Forelimb muscle (tissue), 1 donor: ENCODE measurements around the gene TMEM74B. TPM values are rescaled to one million over a fixed set of nuclear protein-coding genes. Genes with fewer than 3 reads are reported as not detected.
"Not testable (repeated sequence)": the region's sequence is repeated elsewhere in the genome, so short reads cannot be mapped to it uniquely, and the experiment has no call there.

Source experiments
- DNase-seq: peaks from one replicate; pipeline ENCODE4 v3.0.0-alpha.2; 2013; ENCODE audit warnings: low read depth
- polyA plus RNA-seq: library from polyadenylated mRNA; unstranded; fragments of 120-200 nt; gene quantifications from one replicate; pipeline ENCODE4 v1.2.1, GENCODE V29; 2013; ENCODE audit not compliant: insufficient read length

TMEM74B gene
- polyA plus RNA-seq, 1 donor, result 2.6 TPM

DNA sequence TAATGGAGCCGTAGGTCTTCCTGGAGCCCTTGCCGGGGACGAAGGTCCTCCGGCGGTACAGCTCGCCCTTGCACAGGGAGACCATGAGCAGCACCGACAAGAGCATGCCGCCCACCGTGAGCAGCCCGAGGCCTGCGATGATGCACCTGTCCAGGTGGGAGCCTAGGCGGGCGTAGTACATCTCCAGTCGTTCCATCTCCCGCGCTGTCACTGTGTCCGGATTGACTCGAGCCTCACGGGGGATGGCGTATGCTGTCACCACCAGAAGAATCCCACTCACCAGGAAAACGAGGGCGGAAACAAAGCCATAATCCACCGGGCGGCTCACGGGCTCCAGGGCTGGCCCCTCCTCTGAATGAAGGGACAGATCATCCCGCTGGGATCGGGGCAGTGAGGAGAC is 3.8 kb downstream of the TMEM74B start:
- DNase-seq, result no peak

DNA sequence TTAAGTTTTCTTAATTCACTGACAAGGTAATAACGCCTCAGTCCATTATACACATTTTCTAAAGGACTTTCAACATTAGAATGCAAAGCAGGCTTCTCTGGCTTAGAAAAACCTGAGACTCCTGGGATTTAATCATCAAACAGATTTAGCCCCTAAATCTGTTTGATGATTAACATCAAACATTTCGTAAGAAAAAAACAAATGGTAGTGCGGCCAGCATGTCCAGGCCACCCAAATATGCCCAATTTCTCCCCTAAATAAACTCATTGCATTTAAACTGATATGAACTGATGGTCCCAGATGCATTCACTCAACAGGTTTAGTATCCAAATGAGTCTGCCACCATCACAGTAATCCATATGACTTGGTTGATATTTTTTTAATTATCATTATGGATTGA is 6.2 kb downstream of the TMEM74B start:
- DNase-seq, result no peak

DNA sequence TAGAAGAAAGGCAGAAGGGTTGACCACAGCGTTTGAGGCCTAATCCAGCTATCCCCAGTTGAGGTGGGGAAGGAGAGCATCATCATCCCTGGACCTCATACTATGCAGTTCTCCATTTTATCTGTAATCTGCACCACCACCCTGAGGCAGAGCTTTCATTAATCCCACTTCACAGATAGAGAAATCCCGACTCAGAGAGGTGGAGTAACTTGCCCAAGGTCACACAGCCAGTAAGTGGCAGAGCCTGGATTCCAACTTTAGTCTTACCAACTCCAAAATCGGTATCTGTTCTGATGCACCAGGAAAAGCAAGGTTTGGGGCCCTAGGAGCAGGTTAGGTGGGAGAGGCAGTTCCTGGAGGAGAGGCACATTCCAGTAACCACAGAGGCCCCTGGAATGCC is 6.7 kb downstream of the TMEM74B start:
- DNase-seq, result no peak

DNA sequence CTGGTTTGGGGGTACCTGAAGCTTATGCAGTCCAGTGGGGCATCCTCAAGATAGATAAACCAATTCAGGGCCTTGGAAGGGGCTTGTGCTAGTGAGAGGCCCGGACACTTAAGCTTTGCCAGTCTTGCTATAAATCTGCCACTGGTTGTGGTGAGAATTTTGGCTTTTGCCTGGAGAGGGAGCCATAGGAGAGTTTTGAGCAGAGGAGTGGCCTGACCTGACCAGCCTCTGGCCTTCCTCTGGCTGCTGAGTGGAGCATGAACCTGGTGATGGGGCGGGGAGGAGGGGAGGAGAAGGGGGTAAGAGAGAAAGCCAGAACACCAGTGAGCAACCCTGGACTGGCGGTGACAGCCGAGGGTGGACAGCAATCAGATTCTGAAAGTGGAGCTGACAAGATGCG is 7.1 kb downstream of the TMEM74B start:
- no peak for DNase-seq

DNA sequence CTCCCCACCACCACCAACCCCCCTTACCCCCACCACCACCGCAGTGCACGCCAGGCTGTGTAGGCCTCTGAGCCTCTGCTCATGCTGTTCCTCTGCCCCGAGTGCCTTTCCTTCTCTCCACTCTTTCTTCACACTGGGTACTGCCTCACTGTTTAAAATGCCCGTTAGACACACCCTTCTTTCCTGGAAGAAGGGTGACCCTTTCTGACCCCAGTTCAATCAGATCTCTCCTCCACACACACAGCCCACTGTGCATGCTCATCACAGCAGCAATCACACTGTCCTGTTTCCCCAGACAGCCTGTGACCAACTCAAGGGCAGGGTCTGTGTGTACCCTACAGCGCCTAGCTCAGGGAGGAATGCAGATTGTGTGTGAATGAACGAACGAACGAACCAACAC is 10.0 kb downstream of the TMEM74B start:
- DNase-seq, result no peak

- DNase-seq, result no peak
These were observed 11.1 kb downstream of the TMEM74B start for GRCh38 chr20:1173698-1174097.

DNA sequence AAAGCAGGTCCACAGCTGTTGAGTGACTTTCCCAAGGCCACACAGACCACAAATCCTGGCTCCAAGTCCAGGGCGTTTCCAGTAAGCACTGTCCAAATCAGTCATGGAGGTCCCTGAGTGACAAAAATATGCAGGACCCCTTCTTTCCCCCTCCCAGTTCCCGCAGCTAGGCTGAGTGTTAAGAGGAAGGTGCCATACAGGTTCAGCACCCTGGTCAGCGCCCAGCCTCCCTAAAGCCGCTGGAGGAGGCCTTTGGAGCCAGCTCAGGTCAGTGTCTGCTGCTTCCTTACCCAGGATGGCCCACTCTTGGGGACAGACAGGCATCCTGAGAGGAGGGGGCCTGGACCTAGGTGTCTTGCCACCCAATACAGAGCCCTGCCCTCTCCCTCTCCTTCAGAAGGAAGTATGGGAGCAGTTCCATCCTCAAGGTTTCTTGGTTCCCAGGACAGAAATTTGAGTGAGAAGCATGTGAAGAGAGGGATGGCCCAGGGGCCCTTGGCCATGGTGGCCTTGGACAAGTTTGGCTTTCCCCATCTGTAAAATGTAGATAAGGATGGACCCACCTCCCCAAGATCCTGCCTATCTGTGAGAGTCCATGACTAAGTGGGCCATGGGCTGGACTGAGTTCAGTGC is 13.2 kb downstream of the TMEM74B start:
- DNase-seq, result no peak

GRCh38 chr20:1169224-1169623 is 15.6 kb downstream of the TMEM74B start:
- no peak for DNase-seq

DNA sequence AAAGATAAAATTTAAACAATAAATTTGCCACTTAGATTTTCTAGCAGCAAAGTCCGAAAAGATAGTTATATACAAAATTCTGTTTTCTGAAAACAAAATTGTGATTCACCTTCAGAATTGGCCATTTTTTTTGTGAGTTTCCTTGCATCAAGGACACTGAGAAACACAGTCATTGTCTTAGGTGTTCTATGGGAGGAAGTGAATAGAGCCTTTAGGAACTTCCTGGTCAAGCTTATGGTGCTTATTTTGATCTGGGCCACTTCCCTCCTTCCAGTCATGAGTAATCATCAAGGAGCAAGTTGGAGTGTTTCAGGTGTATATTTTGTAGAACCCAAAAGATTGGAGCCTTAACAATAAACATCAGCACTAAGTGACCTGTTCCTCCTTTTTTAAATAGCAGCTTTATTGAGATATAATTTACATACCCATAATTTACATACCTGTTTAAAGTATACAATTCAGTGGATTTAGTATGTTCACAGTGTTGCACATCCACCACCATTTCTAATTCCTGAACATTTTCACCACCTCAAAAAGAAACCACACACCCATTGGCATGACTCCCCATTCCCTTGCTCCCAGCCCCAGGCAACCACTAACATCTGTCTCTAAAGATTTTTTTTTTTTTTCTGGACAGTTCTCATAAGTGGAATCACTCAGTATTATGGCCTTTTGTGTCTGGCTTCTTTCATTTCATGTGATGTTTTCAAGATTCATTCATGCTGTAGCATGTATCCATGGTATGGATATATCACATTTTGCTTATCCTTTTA is 17.6 kb downstream of the TMEM74B start:
- DNase-seq, result no peak

DNA sequence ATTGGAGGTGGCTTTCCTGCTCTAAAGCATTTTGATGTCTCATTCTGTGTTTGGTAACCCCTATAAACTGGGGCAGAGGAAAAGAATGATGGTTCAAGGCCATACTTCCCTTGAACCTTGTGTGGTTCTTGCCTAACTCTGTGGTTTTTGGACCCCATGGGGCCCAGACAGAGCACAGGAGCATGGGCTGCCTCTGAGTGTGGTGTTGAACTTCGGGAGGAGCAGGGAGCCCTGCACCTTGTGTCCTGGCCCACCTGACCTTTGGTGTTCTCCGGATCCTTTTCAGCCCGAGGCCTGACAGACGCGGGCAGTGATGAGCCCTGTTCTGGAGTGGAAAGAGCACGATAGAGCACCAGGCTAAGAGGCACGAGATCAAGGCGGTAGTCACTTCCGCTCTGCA is 18.8 kb downstream of the TMEM74B start:
- DNase-seq, result no peak

GRCh38 chr20:1165521-1165920 is 19.3 kb downstream of the TMEM74B start:
- no peak for DNase-seq

- no peak for DNase-seq
These were observed 19.9 kb downstream of the TMEM74B start for GRCh38 chr20:1164871-1165270.

GRCh38 chr20:1163653-1164052 is 21.1 kb downstream of the TMEM74B start:
- no peak for DNase-seq

DNA sequence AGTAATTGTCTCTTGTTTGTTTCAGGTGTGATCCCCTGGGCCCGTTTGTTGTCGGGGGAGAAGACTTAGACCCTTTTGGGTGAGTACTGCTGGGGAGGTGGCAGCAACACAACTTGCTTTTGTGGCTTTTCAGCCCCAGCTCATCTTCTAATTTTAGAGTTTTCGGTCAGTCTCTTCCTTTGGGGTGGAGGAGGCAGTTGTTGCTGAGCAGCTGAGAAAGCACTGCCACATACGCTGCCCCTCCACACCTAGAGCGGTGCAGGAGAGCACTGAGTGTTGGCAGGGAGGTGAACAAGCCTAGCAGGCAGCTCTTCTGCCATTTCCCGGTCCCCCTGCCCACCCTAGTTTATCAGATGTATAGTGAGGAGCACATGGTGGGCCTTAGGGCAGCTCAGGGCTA is 21.7 kb downstream of the TMEM74B start:
- no peak for DNase-seq

DNA sequence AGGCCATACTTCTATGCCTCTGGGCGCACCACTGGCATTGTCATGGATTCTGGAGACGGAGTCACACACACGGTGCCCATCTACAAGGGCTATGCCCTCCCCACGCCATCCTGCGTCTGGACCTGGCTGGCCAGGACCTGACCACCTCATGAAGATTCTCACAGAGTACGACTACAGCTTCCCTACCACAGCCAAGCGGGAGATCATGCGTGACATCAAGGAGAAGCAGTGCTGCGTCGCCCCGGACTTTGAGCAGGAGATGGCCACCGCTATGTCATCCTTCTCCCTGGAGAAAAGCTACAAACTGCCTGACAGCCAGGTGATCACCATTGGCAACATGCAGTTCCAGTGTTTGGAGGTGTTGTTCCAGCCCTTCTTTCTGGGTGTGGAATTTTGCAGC is 23.8 kb downstream of the TMEM74B start:
- no peak for DNase-seq

DNA sequence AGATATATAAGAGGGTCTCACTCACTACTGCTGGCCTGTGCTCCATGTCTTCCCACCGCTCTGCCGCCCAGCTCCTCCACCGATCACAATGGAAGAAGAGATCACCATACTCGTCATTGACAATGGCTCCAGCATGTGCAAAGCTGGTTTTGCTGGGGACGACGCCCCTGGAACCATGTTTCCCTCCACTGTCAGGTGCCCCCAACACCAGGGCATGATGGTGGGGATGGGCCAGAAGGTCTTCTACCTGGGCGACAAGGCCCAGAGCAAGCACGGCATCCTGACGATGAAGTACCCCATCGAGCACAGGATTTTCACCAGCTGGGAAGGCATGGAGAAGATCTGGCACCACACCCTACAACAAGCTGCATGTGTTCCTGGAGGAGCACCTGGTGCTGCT is 24.3 kb downstream of the TMEM74B start:
- DNase-seq, result no peak

DNA sequence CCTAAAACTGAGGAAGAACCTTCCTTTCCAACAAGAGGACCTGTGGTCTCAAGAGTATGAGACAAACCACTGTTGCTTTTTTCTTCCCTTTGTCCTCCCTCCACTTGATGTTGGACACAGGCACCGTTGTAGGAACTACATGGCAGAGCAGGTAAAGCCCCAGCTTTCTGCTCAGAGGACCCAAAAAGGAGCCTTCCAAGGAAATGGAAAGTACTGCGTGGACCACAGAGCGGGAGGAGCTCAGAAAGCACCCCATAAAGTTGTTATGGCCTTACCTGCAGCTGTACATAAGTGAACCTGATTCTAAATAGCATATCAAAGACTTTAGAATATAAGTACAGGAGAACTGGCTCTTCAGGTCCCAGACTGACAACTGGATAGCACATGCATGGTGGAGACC is 29.4 kb downstream of the TMEM74B start:
- no peak for DNase-seq

- no peak for DNase-seq
These were observed 30.1 kb downstream of the TMEM74B start for GRCh38 chr20:1154691-1155090.

GRCh38 chr20:1154226-1154625 is 30.6 kb downstream of the TMEM74B start:
- no peak for DNase-seq

DNA sequence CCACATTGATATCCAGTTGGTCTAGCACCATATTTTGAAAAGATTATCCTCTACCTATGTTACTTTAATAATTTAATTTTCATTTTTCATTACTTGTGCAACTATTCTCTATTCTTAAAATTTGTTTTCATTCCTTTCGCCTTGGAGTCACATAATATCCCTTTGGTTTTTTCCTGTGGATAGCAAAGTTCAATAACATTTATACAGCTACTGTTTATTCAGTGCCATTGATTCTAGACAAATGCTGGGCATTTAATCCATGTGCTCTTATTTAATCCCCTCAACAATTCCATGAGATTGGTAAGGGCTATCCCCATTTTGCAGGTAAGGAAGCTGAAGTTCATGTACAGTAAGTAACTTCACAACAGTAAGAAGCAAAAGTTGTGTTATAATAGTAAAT is 33.8 kb downstream of the TMEM74B start:
- DNase-seq, result no peak

GRCh38 chr20:1150218-1150617 is 34.6 kb downstream of the TMEM74B start:
- DNase-seq, result no peak

DNA sequence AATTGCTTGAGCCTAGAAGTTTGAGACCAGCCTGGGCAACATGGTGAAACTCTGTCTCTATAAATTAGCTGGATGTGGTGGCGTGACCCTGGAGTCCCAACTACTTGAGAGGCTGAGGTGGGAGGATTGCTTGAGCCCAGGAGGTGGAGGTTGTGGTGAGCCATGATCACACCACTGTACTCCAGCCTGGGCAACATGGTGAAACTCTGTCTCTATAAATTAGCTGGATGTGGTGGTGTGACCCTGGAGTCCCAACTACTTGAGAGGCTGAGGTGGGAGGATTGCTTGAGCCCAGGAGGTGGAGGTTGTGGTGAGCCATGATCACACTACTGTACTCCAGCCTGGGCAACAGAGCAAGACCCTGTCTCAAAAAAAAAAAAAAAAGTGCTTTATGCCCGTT is 35.0 kb downstream of the TMEM74B start:
- not testable (repeated sequence) for DNase-seq

- no peak for DNase-seq
These were observed 37.8 kb downstream of the TMEM74B start for GRCh38 chr20:1146957-1147356.
